DND-41 (cell line): ENCODE data around the gene CDC42BPG.

Experiments used
- ATAC-seq: fragments of 200-7000 bp; cut with Tn5 transposase; 3 replicates; pipeline ENCODE4 v1.9.1; 2021; ENCODE audit warnings: low read depth; ENCODE audit not compliant: insufficient read depth
- DNase-seq: peaks from one replicate; pipeline ENCODE4 v3.0.0-alpha.2; 2020
- H2AFZ ChIP-seq: 2 replicates; pipeline ENCODE4 v1.6.0; 2012; ENCODE audit warnings: low read depth, low read length
- H3K27ac ChIP-seq: 2 replicates; pipeline ENCODE4 v1.5.1; 2012; ENCODE audit warnings: low read length, inconsistent platforms
- H3K27me3 ChIP-seq: fragments of 200-600 bp; sonication (generic); 2 replicates; pipeline ENCODE4 v1.6.0; 2012; ENCODE audit warnings: low read length, mild to moderate bottlenecking, inconsistent platforms; ENCODE audit not compliant: insufficient read depth, poor library complexity
- H3K36me3 ChIP-seq: 2 replicates; pipeline ENCODE4 v1.5.1; 2012; ENCODE audit warnings: low read length, inconsistent platforms; ENCODE audit not compliant: insufficient read depth
- H3K4me1 ChIP-seq: 2 replicates; pipeline ENCODE4 v1.5.1; 2012; ENCODE audit warnings: mild to moderate bottlenecking, low read length; ENCODE audit not compliant: insufficient read depth
- H3K4me2 ChIP-seq: 2 replicates; pipeline ENCODE4 v1.6.0; 2012; ENCODE audit warnings: mild to moderate bottlenecking, moderate library complexity, low read length, inconsistent platforms; ENCODE audit not compliant: insufficient read depth
- H3K4me3 ChIP-seq, 2 experiments: fragments of 200-600 bp in 1 of 2; shearing (Covaris generic) in 1 of 2; 2 replicates each; pipeline ENCODE4 v1.5.1; 2012 to 2016; ENCODE audit warnings: inconsistent platforms in 2 of 2, low read length in 2 of 2, mild to moderate bottlenecking in 2 of 2, low read depth in 1 of 2, moderate library complexity in 1 of 2
- H3K79me2 ChIP-seq: 2 replicates; pipeline ENCODE4 v1.6.0; 2012; ENCODE audit warnings: low read length, inconsistent platforms; ENCODE audit not compliant: insufficient read depth
- H3K9ac ChIP-seq: 2 replicates; pipeline ENCODE4 v1.6.0; 2012; ENCODE audit warnings: low read depth, mild to moderate bottlenecking, inconsistent platforms, low read length, moderate library complexity
- H3K9me3 ChIP-seq: 2 replicates; pipeline ENCODE4 v1.5.1; 2012; ENCODE audit warnings: low read length, moderate library complexity, mild to moderate bottlenecking, inconsistent platforms; ENCODE audit not compliant: insufficient read depth, severe bottlenecking
- H4K20me1 ChIP-seq: 2 replicates; pipeline ENCODE4 v1.6.0; 2012; ENCODE audit warnings: low read length; ENCODE audit not compliant: insufficient read depth
- CTCF ChIP-seq: IDR thresholded peaks from 2 replicates; pipeline ENCODE4 v1.5.1; 2012; ENCODE audit warnings: borderline replicate concordance, low read length, moderate library complexity, mild to moderate bottlenecking; ENCODE audit not compliant: poor library complexity, severe bottlenecking; ENCODE audit errors: extremely low read depth
- EZH2 ChIP-seq: IDR thresholded peaks from 3 replicates; pipeline ENCODE4 v1.6.1; 2012; ENCODE audit warnings: borderline replicate concordance, low read depth, mild to moderate bottlenecking, moderate library complexity, low read length, inconsistent platforms; ENCODE audit not compliant: severe bottlenecking

The CDC42BPG gene

GRCh38 chr11:64834031-64834722 lies 10.3 kb downstream of the CDC42BPG start:
- no peak overlapping the region for H3K4me2 ChIP-seq
- no peak overlapping the region for H2AFZ ChIP-seq
- H3K9me3 ChIP-seq = no peaks in the 10 kb centered on the region
- no peak overlapping the region for H3K4me3 ChIP-seq
- no peaks in the 10 kb centered on the region for H3K36me3 ChIP-seq
- H3K79me2 ChIP-seq = no peaks in the 10 kb centered on the region
- no peak for TF ChIP-seq CTCF
- DNase-seq = no peak
- no peaks in the 10 kb centered on the region for H4K20me1 ChIP-seq
- no peaks in the 10 kb centered on the region for H3K4me1 ChIP-seq
- no peak overlapping the region for H3K27ac ChIP-seq
- ATAC-seq = no peak
- no peaks in the 10 kb centered on the region for H3K27me3 ChIP-seq
- no peak overlapping the region for H3K9ac ChIP-seq

GRCh38 chr11:64833509-64833908 lies 10.9 kb downstream of the CDC42BPG start:
- H3K27ac ChIP-seq = no peak overlapping the region
- no peak for ATAC-seq
- no peaks in the 10 kb centered on the region for H4K20me1 ChIP-seq
- H3K79me2 ChIP-seq = no peaks in the 10 kb centered on the region
- no peak for DNase-seq
- no peak overlapping the region for H3K4me2 ChIP-seq
- H3K4me3 ChIP-seq = no peak overlapping the region
- H3K4me1 ChIP-seq = no peaks in the 10 kb centered on the region
- no peak overlapping the region for H3K9ac ChIP-seq
- no peaks in the 10 kb centered on the region for H3K27me3 ChIP-seq
- H3K9me3 ChIP-seq = no peaks in the 10 kb centered on the region
- TF ChIP-seq EZH2 (no peak), CTCF (no peak)
- H2AFZ ChIP-seq = no peak overlapping the region
- no peaks in the 10 kb centered on the region for H3K36me3 ChIP-seq

GRCh38 chr11:64833198-64833502 lies 11.3 kb downstream of the CDC42BPG start:
- Histone ChIP-seq H2AFZ (no peak overlapping the region), H3K9me3 (no peaks in the 10 kb centered on the region), H3K4me2 (no peak overlapping the region), H3K9ac (no peak overlapping the region), H3K27me3 (no peaks in the 10 kb centered on the region), H3K27ac (no peak overlapping the region), H3K36me3 (no peaks in the 10 kb centered on the region), H3K4me3 (no peak overlapping the region), H4K20me1 (no peaks in the 10 kb centered on the region), H3K4me1 (no peaks in the 10 kb centered on the region), H3K79me2 (no peaks in the 10 kb centered on the region)
- DNase-seq (no peak), ATAC-seq (no peak)
- no peak for TF ChIP-seq CTCF
- no peak for TF ChIP-seq EZH2
